ENCODE measurements around the gene FIGNL2.

DNA sequence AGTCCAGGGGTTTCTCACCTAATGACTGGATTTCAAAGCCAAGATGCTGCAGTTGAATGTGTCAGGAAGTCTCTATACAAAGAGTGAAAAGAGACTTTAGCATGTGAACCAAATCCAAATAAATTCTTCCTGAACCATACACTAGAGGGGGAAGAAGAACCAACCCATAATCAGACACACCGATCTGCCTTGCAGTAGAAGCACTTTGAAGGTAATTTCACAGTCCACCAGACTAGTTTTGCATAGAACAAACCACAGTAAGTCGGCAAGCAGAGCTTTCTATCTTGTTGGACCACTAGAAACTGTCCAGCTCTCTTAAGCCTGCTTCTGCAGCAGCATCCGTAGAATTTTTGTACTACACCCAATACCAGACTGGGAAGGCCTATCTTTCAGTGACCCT is 39.3 kb downstream of the FIGNL2 start:
- TF ChIP-seq, protein P1, sequence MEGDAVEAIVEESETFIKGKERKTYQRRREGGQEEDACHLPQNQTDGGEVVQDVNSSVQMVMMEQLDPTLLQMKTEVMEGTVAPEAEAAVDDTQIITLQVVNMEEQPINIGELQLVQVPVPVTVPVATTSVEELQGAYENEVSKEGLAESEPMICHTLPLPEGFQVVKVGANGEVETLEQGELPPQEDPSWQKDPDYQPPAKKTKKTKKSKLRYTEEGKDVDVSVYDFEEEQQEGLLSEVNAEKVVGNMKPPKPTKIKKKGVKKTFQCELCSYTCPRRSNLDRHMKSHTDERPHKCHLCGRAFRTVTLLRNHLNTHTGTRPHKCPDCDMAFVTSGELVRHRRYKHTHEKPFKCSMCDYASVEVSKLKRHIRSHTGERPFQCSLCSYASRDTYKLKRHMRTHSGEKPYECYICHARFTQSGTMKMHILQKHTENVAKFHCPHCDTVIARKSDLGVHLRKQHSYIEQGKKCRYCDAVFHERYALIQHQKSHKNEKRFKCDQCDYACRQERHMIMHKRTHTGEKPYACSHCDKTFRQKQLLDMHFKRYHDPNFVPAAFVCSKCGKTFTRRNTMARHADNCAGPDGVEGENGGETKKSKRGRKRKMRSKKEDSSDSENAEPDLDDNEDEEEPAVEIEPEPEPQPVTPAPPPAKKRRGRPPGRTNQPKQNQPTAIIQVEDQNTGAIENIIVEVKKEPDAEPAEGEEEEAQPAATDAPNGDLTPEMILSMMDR (IDR thresholded peaks at IDR 0.05; ENCODE audit: low read length) = no peak
- no peak for TF ChIP-seq EZH2 (IDR thresholded peaks at IDR 0.05; ENCODE audit: borderline replicate concordance, low read length)

Measured in OCI-LY1 (cell line).